SK-N-MC (cell line): ENCODE measurements around the gene SUSD4.

Experiments used
- EZH2 ChIP-seq: fragments of 200-600 bp; sonication (generic); IDR thresholded peaks from one replicate; pipeline ENCODE4 v1.6.1; 2017; ENCODE audit warnings: antibody characterized with exemption
- FOXP2 ChIP-seq: optimal IDR thresholded peaks from 2 replicates; pipeline ENCODE3; 2011; ENCODE audit warnings: mild to moderate bottlenecking, moderate library complexity; ENCODE audit not compliant: insufficient read depth; ENCODE audit errors: extremely low read length, control extremely low read depth
- POLR2AphosphoS5 ChIP-seq: IDR thresholded peaks from 2 replicates; pipeline ENCODE4 v1.6.1; 2012; ENCODE audit warnings: mild to moderate bottlenecking, low read depth, low read length, borderline replicate concordance

GRCh38 chr1:223339861-223340260, 24.1 kb downstream of the SUSD4 start:
- no peak for TF ChIP-seq POLR2AphosphoS5
- TF ChIP-seq EZH2, result no peak
- no peak for TF ChIP-seq FOXP2
